Prostate gland (tissue), 2 donors: Measurements from ENCODE around the gene MAPK14. TPM values are rescaled to one million over a fixed set of nuclear protein-coding genes. Genes with fewer than 3 reads are reported as not detected.

Experiments
- DNase-seq: peaks from one replicate; pipeline ENCODE4 v3.0.0-alpha.2; 2019; ENCODE audit warnings: low spot score
- H3K27ac ChIP-seq, 2 donors: fragments of 200-600 bp; sonication (generic); 2 replicates each; pipeline ENCODE4 v1.5.1; 2017 to 2019
- H3K27me3 ChIP-seq: fragments of 200-600 bp; sonication (generic); replicated peaks from 2 replicates; pipeline ENCODE4 v1.5.1; 2019; ENCODE audit not compliant: insufficient read depth
- H3K36me3 ChIP-seq, 2 donors: fragments of 200-600 bp; sonication (generic); 1 replicate in 1 of 2; 2 replicates in 1 of 2; pipeline versions ENCODE4 v1.5.1 to v1.8.1; 2017 to 2019
- H3K4me1 ChIP-seq: fragments of 200-600 bp; sonication (generic); replicated peaks from 2 replicates; pipeline ENCODE4 v1.5.1; 2019
- H3K4me3 ChIP-seq, 2 donors: fragments of 200-600 bp; sonication (generic); 2 replicates each; pipeline ENCODE4 v1.5.1; 2017 to 2019
- H3K9me3 ChIP-seq: fragments of 200-600 bp; sonication (generic); 2 replicates; pipeline ENCODE4 v1.5.1; 2017
- POLR2A ChIP-seq: fragments of 450-650 bp; IDR thresholded peaks from one replicate; pipeline ENCODE4 v1.6.1; 2016; ENCODE audit warnings: antibody characterized with exemption, mild to moderate bottlenecking
- POLR2AphosphoS5 ChIP-seq: sonication (generic); formaldehyde crosslinking; IDR thresholded peaks from one replicate; pipeline ENCODE4 v1.6.1; 2017; ENCODE audit warnings: antibody characterized with exemption
- WGBS: methylation state at CpG from one replicate; pipeline ENCODE4 v1.1.5; 2018; 5-methylcytosine and 5-hydroxymethylcytosine counted together
- intact Hi-C: fragments of 100-400 bp; cut with DNase I; formaldehyde crosslinking; loops from one replicate; pipeline ENCODE4 v1.14.2; 2022
- total RNA-seq, 2 donors: library from RNA; depleted of rRNA; stranded (reverse); fragments of >200 nt; gene quantifications; one replicate each; pipeline ENCODE4 v1.1.0, GENCODE V29; 2016
- TF ChIP-seq, protein P1 (sequence below), 4 experiments: fragments of 200-600 bp in 2 of 4; fragments of 450-650 bp in 2 of 4; sonication (generic) in 2 of 4; IDR thresholded peaks; 1 replicate in 3 of 4; 2 replicates in 1 of 4; pipeline ENCODE4 v1.5.1; 2016 to 2019; ENCODE audit warnings: antibody characterized with exemption in 4 of 4, mild to moderate bottlenecking in 2 of 4, moderate library complexity in 2 of 4

The MAPK14 gene
- total RNA-seq, 2 donors from 2014 or later, result 36.7 to 43.2 TPM

DNA sequence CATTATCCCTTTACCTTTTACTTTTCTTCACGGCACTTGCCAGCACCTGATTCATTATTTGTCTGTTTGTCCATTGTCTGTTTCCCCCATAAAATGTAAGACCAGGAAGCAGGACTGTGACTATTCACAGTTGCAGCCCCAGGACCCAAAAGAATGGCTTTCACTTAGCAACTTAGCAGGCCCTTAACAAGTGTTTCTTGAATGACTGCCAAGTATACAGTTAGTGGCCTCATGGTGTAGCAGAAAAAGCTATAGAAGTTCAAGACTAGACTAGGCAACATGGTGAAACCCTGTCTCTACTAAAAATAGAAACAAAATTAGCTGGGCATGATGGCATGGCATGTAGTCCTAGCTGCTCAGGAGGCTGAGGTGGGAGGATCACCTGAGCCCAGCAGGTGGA, 7.5 kb upstream of the MAPK14 start:
- Histone ChIP-seq H3K4me3 (no peak overlapping the region), H3K36me3 (no peaks in the 10 kb centered on the region), H3K9me3 (no peaks in the 10 kb centered on the region), H3K4me1 (no peaks in the 10 kb centered on the region), H3K27ac (no peak overlapping the region), H3K27me3 (no peaks in the 10 kb centered on the region)
- DNase-seq, result no peak
- intact Hi-C loops, result loop anchor here (10.0 kb wide), 1 partner anchor 345 kb away; no protein-coding TSS in a partner anchor
- TF ChIP-seq POLR2A (no peak), POLR2AphosphoS5 (no peak)
- TF ChIP-seq, protein P1, sequence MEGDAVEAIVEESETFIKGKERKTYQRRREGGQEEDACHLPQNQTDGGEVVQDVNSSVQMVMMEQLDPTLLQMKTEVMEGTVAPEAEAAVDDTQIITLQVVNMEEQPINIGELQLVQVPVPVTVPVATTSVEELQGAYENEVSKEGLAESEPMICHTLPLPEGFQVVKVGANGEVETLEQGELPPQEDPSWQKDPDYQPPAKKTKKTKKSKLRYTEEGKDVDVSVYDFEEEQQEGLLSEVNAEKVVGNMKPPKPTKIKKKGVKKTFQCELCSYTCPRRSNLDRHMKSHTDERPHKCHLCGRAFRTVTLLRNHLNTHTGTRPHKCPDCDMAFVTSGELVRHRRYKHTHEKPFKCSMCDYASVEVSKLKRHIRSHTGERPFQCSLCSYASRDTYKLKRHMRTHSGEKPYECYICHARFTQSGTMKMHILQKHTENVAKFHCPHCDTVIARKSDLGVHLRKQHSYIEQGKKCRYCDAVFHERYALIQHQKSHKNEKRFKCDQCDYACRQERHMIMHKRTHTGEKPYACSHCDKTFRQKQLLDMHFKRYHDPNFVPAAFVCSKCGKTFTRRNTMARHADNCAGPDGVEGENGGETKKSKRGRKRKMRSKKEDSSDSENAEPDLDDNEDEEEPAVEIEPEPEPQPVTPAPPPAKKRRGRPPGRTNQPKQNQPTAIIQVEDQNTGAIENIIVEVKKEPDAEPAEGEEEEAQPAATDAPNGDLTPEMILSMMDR (IDR thresholded peaks at IDR 0.05), result no peak
- WGBS, result 0% methylated on average over 1 of the region's 1 CpG

DNA sequence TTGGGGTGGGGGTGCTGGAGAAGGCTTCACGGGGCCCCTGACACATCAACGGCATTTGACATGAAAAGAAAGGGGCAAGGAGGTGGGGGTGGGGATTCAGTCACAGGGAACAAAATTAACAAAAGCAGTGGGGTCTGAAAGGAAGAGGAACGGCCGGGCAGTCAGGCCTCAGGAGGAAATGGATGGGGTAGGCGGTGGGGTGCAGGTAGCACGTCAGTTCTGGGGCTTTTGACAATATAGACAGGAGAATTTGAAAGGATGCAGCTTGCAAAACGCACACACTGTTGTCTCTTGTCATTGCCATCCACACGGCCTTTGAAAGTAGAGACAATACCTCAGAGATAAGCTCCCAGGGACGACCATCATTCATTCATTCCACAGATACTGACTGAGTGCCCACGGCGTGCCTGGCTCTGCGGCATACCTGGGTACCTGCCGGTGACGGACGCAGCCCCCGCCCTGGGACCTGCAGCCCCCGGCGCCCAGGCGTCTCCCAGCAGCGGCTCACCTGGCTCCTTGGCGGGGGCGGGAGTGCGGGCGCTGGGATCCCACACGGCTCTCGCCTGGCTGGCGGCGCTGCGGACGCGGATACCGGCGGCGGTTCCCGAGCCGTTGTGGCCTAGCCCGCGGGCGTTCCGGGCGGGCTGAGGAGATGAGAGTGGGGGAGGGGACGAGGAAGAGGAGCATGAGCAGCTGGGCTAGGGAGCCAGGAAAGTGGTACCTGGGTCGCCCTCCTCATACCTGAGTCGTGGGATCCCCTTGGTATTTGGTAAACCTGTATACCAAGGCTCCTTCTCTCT, 3.4 kb upstream of the MAPK14 start, which contains the start of gene SLC26A8:
TSS of gene SLC26A8 (minus strand) at position 646 of the 800 bp plus-strand sequence. CDS start 4,934 bp downstream, outside the sequence.
- intact Hi-C loops, result loop anchor here (10.0 kb wide), 1 partner anchor 341 kb away; no protein-coding TSS in a partner anchor
- Histone ChIP-seq H3K36me3 (no peaks in the 10 kb centered on the region), H3K27ac (no peak within 1 kb of the TSS), H3K4me3 (no peak within 1 kb of the TSS), H3K9me3 (no peaks in the 10 kb centered on the region), H3K27me3 (no peaks in the 10 kb centered on the region), H3K4me1 (no peaks in the 10 kb centered on the region)
- TF ChIP-seq POLR2A, result no peak
- TF ChIP-seq, protein P1 (IDR thresholded peaks at IDR 0.05), result no peak
- no peak for TF ChIP-seq POLR2AphosphoS5
- no peak for DNase-seq
- 19% methylated on average over 44 of the region's 44 CpGs for WGBS

DNA sequence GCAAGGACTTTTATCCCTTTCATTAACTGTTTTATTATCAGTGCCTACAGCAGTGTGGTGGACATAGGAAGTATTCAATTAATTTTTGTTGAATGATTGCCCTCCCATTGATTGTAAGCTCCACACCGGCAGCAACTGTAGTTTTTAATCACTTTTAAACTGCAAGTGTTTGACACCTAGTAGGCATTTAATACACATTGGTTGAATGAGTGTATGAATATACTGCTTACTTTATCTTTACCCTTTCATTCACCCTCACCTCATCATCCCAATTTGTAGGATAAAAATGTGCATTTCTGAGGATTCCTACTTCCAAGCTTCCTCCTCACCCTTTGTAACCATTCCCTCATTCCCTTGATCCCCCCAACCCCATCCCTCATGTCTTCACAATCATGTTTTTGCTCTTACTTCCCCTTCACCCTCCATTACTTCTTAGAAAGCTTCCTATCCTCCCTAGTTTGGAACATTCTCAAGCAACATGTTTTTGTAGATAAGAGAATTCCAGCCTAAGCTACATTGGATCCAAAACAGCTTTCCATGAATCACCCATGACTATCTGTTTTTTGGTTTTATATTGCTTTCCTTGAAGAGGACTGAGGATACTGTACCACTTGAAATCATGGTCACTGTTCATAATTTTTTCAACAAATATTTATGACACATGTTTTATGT, 2.2 kb upstream of the MAPK14 start:
- H3K4me1 ChIP-seq, result no peaks in the 10 kb centered on the region
- no peaks in the 10 kb centered on the region for H3K9me3 ChIP-seq
- H3K27me3 ChIP-seq, result no peaks in the 10 kb centered on the region
- DNase-seq, result no peak
- TF ChIP-seq, protein P1 (IDR thresholded peaks at IDR 0.05), result no peak
- no peak for TF ChIP-seq POLR2AphosphoS5
- no peak for TF ChIP-seq POLR2A
- 94% methylated on average over 1 of the region's 1 CpG for WGBS
- no peaks in the 10 kb centered on the region for H3K36me3 ChIP-seq
- intact Hi-C loops, result loop anchor here (5.0 to 10.0 kb wide), 2 partner anchors 339 to 443 kb away; no protein-coding TSS in a partner anchor
- no peak overlapping the region for H3K27ac ChIP-seq
- H3K4me3 ChIP-seq, result no peak overlapping the region

DNA sequence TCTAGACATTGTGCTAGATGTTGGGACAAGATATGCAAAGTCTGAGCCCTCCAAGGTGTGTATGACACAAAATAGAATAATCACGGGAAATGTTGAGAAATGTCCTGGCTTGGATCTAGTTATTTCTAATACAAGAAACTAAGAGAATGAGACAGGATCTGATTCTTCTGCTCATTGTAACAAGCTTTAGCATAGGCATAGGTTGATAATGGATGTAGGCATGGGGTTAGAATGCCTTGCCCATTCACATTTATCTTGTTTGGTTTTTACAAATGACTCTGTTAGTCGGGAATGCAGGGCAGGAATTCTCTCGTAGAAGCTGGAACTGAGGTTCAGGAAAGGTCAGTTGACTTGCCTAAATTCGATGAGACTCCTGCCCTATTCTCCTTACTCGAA, 1.7 kb upstream of the MAPK14 start:
- DNase-seq, result no peak
- Histone ChIP-seq H3K4me1 (no peaks in the 10 kb centered on the region), H3K27me3 (no peaks in the 10 kb centered on the region), H3K36me3 (no peaks in the 10 kb centered on the region), H3K9me3 (no peaks in the 10 kb centered on the region), H3K4me3 (no peak overlapping the region), H3K27ac (no peak overlapping the region)
- TF ChIP-seq POLR2AphosphoS5, result no peak
- no peak for TF ChIP-seq POLR2A
- TF ChIP-seq, protein P1 (IDR thresholded peaks at IDR 0.05), result no peak
- intact Hi-C loops, result loop anchor here (2.0 to 10.0 kb wide), 3 partner anchors 171 to 444 kb away; partner anchors contain the start of gene BRPF3
- WGBS, result 67% methylated on average over 5 of the region's 5 CpGs
